Activated gamma-delta T cell (primary cell): Measurements from ENCODE around the gene KIF21B.
"Not testable (repeated sequence)": the region's sequence is repeated elsewhere in the genome, so short reads cannot be mapped to it uniquely, and the experiment has no call there.

Experiments
- DNase-seq: peaks from one replicate; lab custom pipeline; 2025; lab: John Stamatoyannopoulos, UW

KIF21B gene

DNA sequence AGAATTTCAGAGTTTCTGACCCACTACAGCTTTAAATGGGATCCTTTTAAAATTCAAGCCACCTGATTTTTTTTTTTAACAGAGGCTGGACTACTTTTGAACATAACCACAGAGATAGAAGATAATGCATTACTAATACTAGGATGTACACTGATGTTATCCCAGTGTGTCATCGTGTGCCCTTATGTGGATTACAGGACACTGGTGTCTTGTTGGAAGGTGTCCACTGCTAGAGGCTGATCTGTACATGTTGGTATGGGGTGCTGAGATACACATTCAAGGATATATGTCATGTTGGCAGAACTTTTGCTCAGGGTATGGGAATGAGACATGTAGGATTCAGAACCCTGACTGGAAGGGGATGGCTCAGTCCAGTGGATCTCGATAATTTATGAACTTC, 72.5 kb downstream of the KIF21B start:
- no peak for DNase-seq

DNA sequence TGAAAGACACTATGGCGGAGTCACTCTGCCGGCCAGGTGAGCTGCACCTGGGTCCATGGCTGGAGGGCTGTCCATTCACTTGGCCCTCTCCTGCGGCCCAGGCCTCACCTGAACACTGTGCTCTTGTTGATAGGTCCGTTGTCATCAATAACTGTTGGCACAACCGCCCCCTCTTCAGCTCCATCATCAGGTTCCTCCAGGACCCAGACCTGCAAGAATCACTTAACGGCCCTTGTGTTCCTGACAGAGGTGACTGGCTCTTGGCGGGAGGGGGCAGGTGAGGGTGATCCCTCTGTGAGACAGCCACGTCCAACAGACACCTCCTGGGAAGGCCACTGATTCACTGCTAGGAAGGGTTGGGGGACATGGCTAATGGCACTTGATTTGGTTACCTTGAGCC, 73.9 kb downstream of the KIF21B start:
- DNase-seq, result no peak

DNA sequence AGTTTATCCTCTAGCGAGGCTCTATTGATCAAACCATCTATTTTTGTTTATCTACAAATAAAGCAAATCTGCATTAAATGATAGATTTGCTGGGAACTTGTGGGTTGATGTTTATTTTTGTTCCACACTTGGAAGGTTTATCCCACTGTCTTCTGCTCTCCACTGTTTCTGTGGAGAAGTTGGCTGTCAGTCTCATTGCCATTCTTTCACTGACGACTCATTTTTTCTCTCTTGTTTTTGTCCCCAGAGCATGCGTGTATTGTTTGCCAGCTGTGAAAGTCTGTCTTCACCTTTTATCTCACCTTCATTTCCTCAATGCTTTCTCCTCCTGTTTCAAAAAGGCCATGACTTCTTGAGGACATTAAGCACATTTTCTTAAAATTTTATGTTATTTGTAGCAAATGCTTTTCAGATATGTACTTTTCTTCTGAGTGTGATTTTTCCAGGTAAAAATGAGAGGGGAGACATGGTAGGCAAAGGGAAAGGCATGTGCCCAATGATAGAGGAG, 76.4 kb downstream of the KIF21B start:
- no peak for DNase-seq

DNA sequence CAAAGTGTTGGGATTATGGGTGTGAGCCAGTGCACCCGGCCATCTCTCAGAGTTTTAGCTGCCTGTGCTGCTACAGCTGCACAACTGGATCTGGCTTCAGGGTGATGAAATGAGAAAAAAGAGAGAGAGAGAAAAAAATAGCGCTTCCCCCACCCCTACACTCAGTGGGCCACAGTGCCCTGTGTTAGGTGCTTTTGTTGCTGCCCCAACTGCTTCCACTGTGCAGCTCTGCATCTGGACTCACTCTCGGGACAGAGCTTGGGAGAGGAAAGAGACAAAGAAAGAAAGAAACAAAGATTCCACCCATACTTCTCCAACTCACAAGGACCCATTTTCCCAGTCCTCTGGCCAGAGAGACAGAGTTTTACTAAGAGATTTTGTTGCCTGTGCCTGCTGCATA, 78.4 kb downstream of the KIF21B start:
- no peak for DNase-seq

DNA sequence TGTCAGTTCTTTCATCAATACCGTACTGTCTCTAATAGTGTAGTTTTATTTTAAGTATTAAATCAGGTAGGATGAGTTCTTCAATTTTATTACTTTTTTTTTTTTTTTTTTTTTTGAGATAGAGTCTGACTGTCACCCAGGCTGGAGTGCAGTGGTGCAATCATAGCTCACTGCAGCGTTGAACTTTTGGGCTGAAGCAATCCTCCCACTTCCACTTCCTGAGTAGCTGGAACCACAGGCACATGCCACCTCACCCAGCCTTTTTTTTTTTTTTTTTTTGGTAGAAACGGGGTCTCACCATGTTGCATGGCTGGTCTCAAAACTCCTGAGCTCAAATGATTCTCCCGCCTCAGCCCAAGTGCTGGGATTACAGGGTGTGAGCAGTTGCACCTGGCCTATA, 84.6 kb downstream of the KIF21B start:
- DNase-seq, result no peak

DNA sequence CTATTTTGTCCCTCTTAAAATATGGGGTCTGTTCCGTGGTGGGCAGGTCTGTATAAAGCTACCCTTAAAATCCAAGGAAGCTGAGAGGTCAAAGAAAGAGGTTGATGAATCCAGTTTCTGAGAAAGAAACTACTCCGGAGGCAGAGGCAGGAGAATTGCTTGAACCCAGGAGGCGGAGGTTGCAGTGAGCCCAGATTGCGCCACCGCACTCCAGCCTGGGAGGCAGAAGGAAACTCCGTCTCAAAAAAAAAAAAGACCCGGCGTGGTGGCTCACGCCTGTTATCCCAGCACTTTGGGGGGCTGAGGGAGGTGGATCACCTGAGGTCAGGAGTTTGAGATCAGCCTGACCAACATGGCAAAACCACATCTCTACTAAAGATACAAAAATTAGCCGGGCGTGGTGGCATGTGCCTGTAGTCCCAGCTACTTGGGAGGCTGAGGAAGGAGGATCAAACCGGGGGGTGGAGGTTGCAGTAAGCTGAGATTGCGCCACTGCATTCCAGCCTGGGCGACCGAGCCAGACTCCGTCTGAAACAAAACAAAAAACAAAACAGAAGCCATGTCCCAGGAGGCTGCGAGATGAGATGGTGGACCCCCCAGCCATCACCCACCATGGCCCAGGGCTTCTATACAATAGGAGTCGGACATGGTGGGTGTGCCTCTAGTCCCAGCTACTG, 88.1 kb downstream of the KIF21B start:
- DNase-seq, result not testable (repeated sequence)

DNA sequence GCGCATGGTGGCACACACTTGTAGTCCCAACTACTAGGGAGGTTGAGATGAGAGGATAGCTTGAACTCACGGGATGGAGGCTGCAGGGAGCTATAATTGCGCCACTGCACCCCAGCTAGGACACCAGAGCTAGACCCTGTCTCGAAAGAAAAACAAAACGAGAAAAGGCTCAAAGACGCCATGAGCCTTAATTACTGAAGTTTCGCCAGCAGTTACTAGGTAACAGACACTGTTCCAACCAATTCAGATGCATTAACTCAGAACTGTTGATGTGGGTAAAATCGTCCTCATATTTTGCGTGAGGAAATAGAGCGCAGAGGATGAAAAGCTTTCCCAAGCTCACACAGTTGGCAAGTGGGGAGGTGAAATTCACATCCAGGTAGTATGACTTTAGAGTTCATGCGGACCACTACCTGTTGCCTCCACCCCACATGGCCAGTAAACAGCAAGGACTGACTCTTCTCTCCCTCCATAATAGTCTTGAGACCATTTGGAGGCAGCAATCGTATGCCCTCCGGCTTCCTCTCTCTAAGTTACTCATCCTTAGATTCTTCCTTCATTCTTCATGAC, 88.8 kb downstream of the KIF21B start:
- no peak for DNase-seq

DNA sequence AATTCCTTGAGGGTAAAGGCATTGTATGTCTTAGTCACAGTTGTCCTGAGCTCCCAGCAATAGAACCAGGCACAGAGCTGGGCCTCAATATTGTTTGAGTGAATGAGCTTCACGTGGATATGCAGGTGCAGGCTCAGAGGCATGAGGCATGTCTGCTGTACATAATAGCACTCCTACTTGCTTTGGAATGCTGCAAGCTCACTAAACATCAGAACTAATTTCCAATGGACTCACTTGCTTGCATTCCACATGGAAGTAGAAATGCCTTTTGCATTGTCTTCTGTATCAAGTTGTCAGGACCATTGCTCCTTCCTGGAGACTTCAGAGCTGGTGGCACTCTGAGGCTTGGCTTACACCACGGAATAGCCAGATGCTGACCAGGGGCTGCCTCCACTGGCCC, 91.7 kb downstream of the KIF21B start:
- DNase-seq, result no peak

DNA sequence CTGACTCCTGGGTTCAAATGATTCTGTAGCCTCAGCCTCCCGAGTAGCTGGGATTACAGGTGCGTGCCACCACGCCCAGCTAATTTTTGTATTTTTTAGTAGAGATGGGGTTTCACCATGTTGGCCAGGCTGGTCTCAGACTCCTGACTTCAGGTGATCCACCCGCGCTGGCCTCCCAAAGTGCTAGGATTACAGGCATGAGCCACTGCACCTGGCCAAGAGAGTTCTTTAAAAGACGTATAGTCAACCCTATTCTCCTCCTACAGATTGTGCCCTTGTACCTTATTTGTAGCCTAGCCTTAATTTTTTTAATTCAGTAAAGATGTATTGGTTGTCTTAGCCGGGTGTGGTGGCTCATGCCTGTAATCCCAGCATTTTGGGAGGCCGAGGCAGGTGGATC, 93.2 kb downstream of the KIF21B start:
- DNase-seq, result not testable (repeated sequence)

DNA sequence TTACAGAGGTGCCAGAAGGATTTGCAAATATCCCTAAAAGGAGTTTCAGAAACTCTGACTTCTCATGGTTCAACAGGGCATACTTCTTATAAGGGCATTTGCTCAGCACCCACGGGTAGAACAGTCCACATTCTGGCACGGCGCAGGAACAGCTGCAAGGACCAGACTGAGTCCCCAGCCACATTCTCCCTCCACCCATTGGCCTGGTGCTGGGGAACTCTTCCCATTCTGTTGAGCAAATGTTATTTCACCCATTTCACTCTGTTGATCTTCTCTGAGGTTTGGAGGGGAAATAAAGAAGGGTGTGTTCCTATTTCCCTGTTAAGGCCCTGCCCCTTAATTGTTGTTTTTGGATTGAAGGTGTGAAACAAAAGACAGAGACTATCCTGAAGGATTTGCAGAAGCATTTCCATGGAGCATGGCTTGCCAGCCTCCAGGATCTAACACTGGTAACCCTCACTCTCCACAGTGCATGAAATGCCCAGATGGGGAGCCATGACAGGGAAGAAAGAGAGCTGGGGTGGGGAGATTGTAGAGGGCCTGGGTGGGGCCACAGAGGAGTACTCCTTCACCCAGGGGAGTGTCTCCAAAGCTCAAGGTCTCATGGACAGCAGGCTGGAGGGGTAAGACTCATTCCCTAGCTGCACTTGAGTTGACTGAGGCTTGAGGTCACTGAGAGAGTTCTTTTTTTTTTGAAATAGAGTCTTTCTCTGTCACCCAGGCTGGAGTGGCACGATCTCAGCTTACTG, 93.8 kb downstream of the KIF21B start:
- DNase-seq, result no peak

DNA sequence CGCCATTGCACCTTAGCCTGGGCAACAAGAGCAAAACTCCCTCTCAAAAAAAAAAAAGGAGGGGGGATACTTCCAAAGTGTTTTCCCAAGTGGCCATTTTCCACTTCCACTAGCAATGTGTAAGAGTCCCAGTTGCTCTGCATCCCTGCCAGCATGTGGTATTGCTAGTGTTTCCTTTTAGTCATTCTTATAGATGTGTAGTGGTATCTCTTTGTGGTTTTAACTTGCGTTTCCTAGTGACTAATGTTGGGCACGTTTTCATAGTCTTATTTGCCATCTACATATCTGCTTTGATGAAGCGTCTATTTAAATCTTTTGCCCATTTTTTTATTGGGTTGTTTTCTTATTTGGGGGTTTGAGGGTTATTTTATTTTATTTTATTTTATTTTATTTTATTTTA, 97.7 kb downstream of the KIF21B start:
- no peak for DNase-seq

DNA sequence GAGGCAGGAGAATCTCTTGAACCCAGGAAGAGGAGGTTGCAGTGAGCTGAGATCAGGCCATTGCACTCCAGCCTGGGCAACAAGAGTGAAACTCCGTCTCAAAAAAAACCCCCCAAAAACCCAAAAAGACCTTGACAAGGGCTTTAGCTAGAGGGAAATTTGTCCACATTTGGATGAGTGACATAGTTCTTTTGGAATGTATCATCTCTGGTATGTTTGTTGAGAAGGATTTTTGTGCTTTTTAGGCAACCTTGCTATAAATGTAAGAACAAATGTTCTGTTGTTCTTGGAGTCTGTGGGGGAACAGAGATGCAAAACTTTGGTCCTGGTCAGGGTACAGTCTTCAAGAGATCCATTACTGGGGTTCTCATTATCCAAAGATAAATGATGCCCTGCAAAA, 99.9 kb downstream of the KIF21B start:
- DNase-seq, result no peak

DNA sequence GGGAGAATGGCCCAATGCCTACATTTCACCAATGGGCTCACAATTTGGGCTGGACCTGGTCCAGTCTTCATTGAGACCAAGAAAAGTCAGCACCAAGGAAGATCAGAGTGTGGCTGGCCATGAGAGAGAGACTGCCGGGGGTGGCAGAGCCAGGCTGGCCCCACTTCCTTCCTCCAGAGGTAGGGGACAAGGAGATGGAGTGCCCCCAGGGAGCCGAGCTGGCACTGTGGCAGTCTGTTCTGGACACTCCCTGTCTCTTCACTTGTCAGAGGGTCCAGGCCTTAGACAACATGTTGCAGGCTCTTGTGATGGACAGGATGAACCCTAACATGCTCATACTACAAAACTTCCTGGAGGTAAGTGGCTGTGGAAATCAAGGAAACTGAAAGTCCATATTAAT, 101.1 kb downstream of the KIF21B start:
- no peak for DNase-seq

DNA sequence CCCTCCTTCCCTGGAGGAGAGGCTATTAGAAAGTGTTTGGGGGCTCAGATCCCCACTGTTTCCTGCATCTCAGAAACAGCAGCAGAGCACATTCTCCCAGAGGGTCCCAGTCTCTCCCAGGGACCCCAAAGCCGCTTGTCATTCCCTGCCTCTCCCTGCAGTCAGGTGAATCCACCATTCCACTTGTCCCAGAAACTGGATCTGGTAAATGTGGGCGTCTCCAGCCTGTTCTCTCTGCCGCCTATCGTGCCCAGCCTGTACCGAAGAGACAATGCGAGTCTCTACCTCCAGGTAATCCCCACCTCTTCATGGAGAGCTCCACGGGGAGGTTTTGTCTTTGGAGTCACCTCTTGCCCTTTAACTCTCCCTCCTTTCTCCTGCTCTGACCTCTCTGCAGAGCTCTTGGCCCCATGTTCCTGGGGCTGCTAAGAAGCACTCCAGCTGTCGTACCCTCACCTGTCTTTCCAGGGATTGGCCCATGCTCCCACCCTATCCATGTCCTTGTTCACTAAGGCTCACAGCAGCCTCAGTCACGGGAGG, 101.9 kb downstream of the KIF21B start:
- no peak for DNase-seq
